ENCODE measurements around the gene COMMD3. TPM values are rescaled to one million over a fixed set of nuclear protein-coding genes. Genes with fewer than 3 reads are reported as not detected.

The COMMD3 gene
- polyA plus RNA-seq, 3 donors, result 91.7 to 99.9 (median 95.8) TPM

GRCh38 chr10:22365233-22365632 is 49.0 kb downstream of the COMMD3 start:
- DNase-seq (ENCODE audit: low read depth in 3 of 3, low spot score in 2 of 3), result no peak

GRCh38 chr10:22365644-22366434 is 49.7 kb downstream of the COMMD3 start:
- no peak for DNase-seq (ENCODE audit: low read depth in 3 of 3, low spot score in 2 of 3)

- no peak for DNase-seq (ENCODE audit: low read depth in 3 of 3, low spot score in 2 of 3)
These were observed 50.2 kb downstream of the COMMD3 start for GRCh38 chr10:22366435-22366703.

GRCh38 chr10:22366771-22367170 is 50.6 kb downstream of the COMMD3 start:
- DNase-seq (ENCODE audit: low read depth in 3 of 3, low spot score in 2 of 3), result no peak

- no peak for DNase-seq (ENCODE audit: low read depth in 3 of 3, low spot score in 2 of 3)
These were observed 51.3 kb downstream of the COMMD3 start for GRCh38 chr10:22367471-22367870.

- DNase-seq (ENCODE audit: low read depth in 3 of 3, low spot score in 2 of 3), result no peak
These were observed 52.2 kb downstream of the COMMD3 start for GRCh38 chr10:22368402-22368801.

GRCh38 chr10:22368981-22369380 is 52.8 kb downstream of the COMMD3 start:
- DNase-seq (ENCODE audit: low read depth in 3 of 3, low spot score in 2 of 3), result no peak

- DNase-seq (ENCODE audit: low read depth in 3 of 3, low spot score in 2 of 3), result no peak
These were observed 53.4 kb downstream of the COMMD3 start for GRCh38 chr10:22369434-22370072.

Other genes starting within 250 kb of the COMMD3 start
- gene EBLN1, start 98.4 kb upstream of the COMMD3 start, polyA plus RNA-seq (ENCODE audit: insufficient read length in 3 of 3), result not detected
- gene BMI1, start 4.7 kb downstream of the COMMD3 start, polyA plus RNA-seq (ENCODE audit: insufficient read length in 3 of 3), result 100 to 1,000 TPM; 103 to 121 (median 105) TPM
- 1 to 10 TPM in 1 of 3 donors, under 1 TPM in 2; 0.75 to 1.1 (median 0.92) TPM for gene SPAG6, start 29.1 kb downstream of the COMMD3 start, polyA plus RNA-seq (ENCODE audit: insufficient read length in 3 of 3)